Suppressor macrophage (primary cell): ENCODE data around the gene RPL12.
A peak's percentile ranks its signal among the peaks of the same experiment; 100 is the strongest.

Experiments
- DNase-seq, 4 experiments: peaks; one replicate each; pipeline ENCODE4 v3.0.0-alpha.2; 2020 to 2022

RPL12 gene

DNA sequence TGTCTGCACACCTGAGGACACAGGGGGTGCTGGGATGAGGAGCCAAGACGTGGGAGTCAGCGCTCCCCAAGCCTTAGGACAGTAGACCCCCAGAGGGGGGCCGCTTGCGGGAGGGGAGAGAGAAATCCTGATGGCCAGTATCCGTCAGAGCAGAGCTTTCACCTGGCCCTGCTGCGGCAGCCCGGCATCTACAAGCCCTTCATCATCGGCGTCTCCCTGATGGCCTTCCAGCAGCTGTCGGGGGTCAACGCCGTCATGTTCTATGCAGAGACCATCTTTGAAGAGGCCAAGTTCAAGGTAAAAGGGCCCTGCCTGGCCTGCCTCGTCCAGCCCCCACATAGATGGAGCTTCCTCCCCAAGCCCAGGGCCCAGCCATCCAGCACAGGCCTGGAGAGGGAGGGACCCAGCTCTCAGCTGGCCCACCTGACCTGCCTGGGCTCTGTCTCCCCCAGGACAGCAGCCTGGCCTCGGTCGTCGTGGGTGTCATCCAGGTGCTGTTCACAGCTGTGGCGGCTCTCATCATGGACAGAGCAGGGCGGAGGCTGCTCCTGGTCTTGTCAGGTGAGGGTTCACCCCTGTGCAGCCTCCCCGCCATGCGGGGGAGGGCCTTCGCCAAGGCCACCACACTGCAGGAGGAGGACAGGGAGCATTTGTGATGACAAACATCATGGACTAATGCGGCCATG, 47.6 kb downstream of the RPL12 start:
- DNase-seq, result no peak

DNA sequence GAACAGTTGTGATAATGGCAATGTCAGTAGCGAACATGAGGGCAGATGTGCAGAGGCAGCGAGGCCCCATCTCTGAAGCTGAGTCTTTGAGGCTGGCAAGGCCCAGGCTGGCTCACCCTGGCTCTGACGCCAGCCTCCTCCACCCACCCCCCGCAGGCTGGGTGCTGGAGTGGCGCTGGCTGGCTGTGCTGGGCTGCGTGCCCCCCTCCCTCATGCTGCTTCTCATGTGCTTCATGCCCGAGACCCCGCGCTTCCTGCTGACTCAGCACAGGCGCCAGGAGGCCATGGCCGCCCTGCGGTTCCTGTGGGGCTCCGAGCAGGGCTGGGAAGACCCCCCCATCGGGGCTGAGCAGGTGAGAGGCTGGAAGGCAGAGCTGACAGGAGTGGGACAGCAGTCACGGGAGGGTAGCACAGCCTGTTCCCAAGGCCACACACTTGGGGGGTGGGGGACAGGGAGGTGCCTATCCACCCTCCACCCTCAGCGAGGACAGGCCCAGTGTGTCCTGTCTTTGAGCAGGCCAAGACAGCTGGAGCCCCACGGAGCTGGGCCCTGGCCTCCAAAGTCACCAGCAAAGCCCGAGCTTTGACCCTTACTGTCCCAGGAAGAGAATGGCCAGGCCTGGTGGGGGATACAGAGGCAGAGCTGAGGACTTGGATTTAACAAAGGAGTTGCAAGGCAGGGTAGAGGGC, 48.7 kb downstream of the RPL12 start:
- DNase-seq, result no peak

DNA sequence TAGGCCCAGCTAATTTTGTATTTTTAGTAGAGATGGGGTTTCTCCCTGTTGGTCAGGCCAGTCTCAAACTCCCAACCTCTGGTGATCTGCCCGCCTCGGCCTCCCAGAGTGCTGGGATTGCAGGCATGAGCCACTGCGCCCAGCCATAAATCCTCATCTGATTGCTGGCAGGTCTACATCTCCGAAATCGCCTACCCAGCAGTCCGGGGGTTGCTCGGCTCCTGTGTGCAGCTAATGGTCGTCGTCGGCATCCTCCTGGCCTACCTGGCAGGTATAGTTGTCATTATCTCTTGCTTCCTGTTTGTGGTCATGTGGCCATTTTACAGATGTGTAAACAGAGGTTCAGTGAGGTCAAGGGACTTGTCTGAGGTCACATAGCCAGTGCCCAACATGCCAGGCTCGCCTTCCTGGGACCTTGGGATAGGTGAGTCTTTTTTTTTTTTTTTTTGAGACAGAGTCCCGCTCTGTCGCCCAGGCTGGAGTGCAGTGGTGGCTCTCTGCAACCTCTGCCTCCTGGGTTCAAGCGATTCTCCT, 51.4 kb downstream of the RPL12 start:
- no peak for DNase-seq

DNA sequence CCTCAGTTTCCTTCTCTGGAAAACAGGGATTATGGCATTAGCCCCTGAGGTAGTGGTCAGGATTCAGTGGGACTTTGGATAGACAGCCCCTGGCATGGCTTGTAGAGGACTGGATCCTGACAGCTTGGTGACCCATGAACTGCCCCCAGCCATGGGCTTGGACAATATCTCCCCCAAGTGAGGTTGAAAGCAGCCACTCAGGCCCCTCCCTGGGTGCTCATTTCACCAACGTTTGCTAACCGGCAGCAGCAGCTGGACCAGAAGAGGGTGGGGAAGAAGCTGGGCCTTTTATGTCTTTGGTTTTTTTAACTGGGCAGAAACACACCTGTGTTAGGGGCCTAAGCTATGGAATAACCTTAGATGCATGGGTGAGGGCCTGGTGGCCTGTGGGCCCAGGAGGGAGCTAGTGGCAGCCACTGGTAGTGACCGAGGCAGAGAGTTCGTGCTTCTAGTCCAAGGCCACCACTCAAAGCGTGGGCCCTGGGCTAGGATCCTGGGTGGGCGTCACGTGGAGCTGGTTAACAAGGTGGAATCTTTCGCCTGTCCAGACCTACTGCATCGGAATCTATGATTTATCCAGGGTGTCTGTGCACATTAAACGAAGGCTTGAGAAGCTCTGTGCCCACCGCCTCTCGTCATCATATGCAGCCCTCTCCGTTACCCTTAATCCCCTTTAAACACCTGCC, 52.3 kb downstream of the RPL12 start:
- no peak for DNase-seq

DNA sequence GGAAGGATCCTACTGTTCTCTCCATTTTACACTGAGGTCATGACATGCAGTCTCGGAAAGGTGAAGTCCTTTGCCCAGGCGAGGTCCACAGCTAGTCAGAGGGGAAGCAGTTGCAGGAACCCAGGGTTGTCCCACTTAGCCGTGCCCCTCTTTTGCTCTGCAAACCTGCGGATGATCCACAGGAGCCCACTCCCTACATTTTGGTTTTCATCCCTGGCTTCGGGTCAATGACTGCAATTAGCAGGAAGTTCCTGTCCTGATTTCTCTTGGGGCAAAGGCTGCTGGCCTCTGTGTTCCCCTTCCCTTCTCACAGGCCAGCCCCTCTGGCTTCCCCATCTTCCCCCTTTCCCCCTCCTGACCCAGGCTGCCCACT, 52.9 kb downstream of the RPL12 start:
- DNase-seq, result peak in 2 of 4 experiments; percentile 17 to 43
